Thyroid gland (tissue), 4 donors: ENCODE data around the gene BCKDK. TPM values are rescaled to one million over a fixed set of nuclear protein-coding genes. Genes with fewer than 3 reads are reported as not detected.

ENCODE experiments used
- DNase-seq, 2 donors: peaks; one replicate each; pipeline ENCODE4 v3.0.0-alpha.2; 2019
- H3K27ac ChIP-seq, 3 donors: fragments of 200-600 bp; sonication (generic); 1 replicate in 2 of 3; 2 replicates in 1 of 3; pipeline ENCODE4 v1.5.1; 2016 to 2019; ENCODE audit warnings: mild to moderate bottlenecking in 1 of 3, moderate library complexity in 1 of 3
- H3K27me3 ChIP-seq: fragments of 200-600 bp; sonication (generic); one replicate; pipeline ENCODE4 v1.5.1; 2019
- H3K36me3 ChIP-seq, 2 donors: fragments of 200-600 bp; sonication (generic); one replicate each; pipeline ENCODE4 v1.5.1; 2016 to 2019
- H3K4me1 ChIP-seq, 2 donors: fragments of 200-600 bp; sonication (generic); one replicate each; pipeline ENCODE4 v1.5.1; 2017 to 2019
- H3K4me3 ChIP-seq, 3 donors: fragments of 200-600 bp; sonication (generic); replicated peaks in 1 of 3; 1 replicate in 2 of 3; 2 replicates in 1 of 3; pipeline ENCODE4 v1.5.1; 2016; ENCODE audit warnings: mild to moderate bottlenecking in 1 of 3
- H3K9me3 ChIP-seq: fragments of 200-600 bp; sonication (generic); one replicate; pipeline ENCODE4 v1.5.1; 2017
- CTCF ChIP-seq, 6 experiments: fragments of 200-600 bp in 3 of 6; fragments of 450-650 bp in 3 of 6; sonication (generic) in 3 of 6; IDR thresholded peaks; one replicate each; pipeline ENCODE4 v1.5.1; 2016 to 2019; ENCODE audit warnings: antibody characterized with exemption in 6 of 6, mild to moderate bottlenecking in 2 of 6, inconsistent platforms in 1 of 6, moderate library complexity in 1 of 6
- POLR2A ChIP-seq, 2 donors: fragments of 450-650 bp; IDR thresholded peaks; one replicate each; pipeline ENCODE4 v1.6.1; 2017; ENCODE audit warnings: antibody characterized with exemption in 2 of 2, mild to moderate bottlenecking in 2 of 2, moderate library complexity in 1 of 2
- WGBS, 2 donors: methylation state at CpG; one replicate each; pipeline ENCODE4 v1.1.5; 2017; 5-methylcytosine and 5-hydroxymethylcytosine counted together
- intact Hi-C: fragments of 100-400 bp; cut with DNase I; formaldehyde crosslinking; loops from one replicate; pipeline ENCODE4 v1.15.1; 2023
- total RNA-seq, 4 donors: library from RNA; depleted of rRNA; stranded (reverse); fragments of >200 nt; gene quantifications; one replicate each; pipeline ENCODE4 v1.2.3, GENCODE V29; 2016

Gene BCKDK
- total RNA-seq, 4 donors from 2014 or later: 30.1 to 52.0 (median 40.5) TPM

GRCh38 chr16:31080035-31080629, 28.1 kb upstream of the BCKDK start:
- Histone ChIP-seq H3K27ac (no peak overlapping the region), H3K36me3 (peaks cover 48 to 49% of the 10 kb centered on the region in 2 donors), H3K4me1 (peaks cover 4 to 6% of the 10 kb centered on the region in 2 donors), H3K9me3 (no peaks in the 10 kb centered on the region), H3K4me3 (no peak overlapping the region), H3K27me3 (no peaks in the 10 kb centered on the region)
- no peak for DNase-seq
- intact Hi-C loops: no loop called here
- TF ChIP-seq CTCF (IDR thresholded peaks at IDR 0.05): no peak
- no peak for TF ChIP-seq POLR2A (IDR thresholded peaks at IDR 0.05)
- WGBS, 2 donors: 95% methylated on average over 15 to 40 of the region's 40 CpGs

GRCh38 chr16:31080756-31081419, 27.3 kb upstream of the BCKDK start:
- 84 to 86% methylated on average over 5 to 10 of the region's 13 CpGs for WGBS, 2 donors
- no peaks in the 10 kb centered on the region for H3K27me3 ChIP-seq
- H3K4me3 ChIP-seq: no peak overlapping the region
- H3K9me3 ChIP-seq: no peaks in the 10 kb centered on the region
- intact Hi-C loops: no loop called here
- no peak overlapping the region for H3K27ac ChIP-seq
- no peaks in the 10 kb centered on the region for H3K4me1 ChIP-seq
- TF ChIP-seq CTCF (IDR thresholded peaks at IDR 0.05): no peak
- no peak for DNase-seq
- peaks cover 48 to 49% of the 10 kb centered on the region in 2 donors for H3K36me3 ChIP-seq

GRCh38 chr16:31081428-31082351, 26.5 kb upstream of the BCKDK start:
- Histone ChIP-seq H3K9me3 (no peaks in the 10 kb centered on the region), H3K27ac (no peak overlapping the region), H3K4me3 (no peak overlapping the region), H3K4me1 (no peaks in the 10 kb centered on the region), H3K36me3 (peaks cover 45 to 48% of the 10 kb centered on the region in 2 donors), H3K27me3 (no peaks in the 10 kb centered on the region)
- 85 to 90% methylated on average over 16 to 26 of the region's 26 CpGs for WGBS, 2 donors
- intact Hi-C loops: no loop called here
- TF ChIP-seq POLR2A (IDR thresholded peaks at IDR 0.05) (no peak), CTCF (IDR thresholded peaks at IDR 0.05) (no peak)
- no peak for DNase-seq

GRCh38 chr16:31082368-31083045, 25.7 kb upstream of the BCKDK start:
- Histone ChIP-seq H3K4me1 (no peaks in the 10 kb centered on the region), H3K9me3 (no peaks in the 10 kb centered on the region), H3K27ac (no peak overlapping the region), H3K4me3 (no peak overlapping the region), H3K27me3 (no peaks in the 10 kb centered on the region), H3K36me3 (peaks cover 37 to 40% of the 10 kb centered on the region in 2 donors)
- no peak for TF ChIP-seq POLR2A (IDR thresholded peaks at IDR 0.05)
- no peak for TF ChIP-seq CTCF (IDR thresholded peaks at IDR 0.05)
- no peak for DNase-seq
- 86 to 87% methylated on average over 7 to 9 of the region's 14 CpGs for WGBS, 2 donors
- intact Hi-C loops: no loop called here
